ENCODE data around the gene AKAP8.

- TF ChIP-seq CTCF (IDR thresholded peaks at IDR 0.05), result no peak
- no peak for TF ChIP-seq POLR2A (IDR thresholded peaks at IDR 0.05)
- TF ChIP-seq EP300 (IDR thresholded peaks at IDR 0.05), result no peak
Measured at GRCh38 chr19:15365264-15365663, 14.3 kb downstream of the AKAP8 start.

Data from ovary (tissue), 3 donors.